Measurements from ENCODE around the gene DDX59.

Gene DDX59

GRCh38 chr1:200671235-200671786 lies 1.6 kb upstream of the DDX59 start:
- no peak for DNase-seq (ENCODE audit: low read depth)
- TF ChIP-seq CTCF (conservative IDR thresholded peaks at IDR 0.05; ENCODE audit: low read depth, low read length): no peak
- H3K4me3 ChIP-seq (ENCODE audit: low read length): no peak overlapping the region

GRCh38 chr1:200670242-200671118 lies 773 bp upstream of the DDX59 start:
- peak; percentile 34 for DNase-seq (ENCODE audit: low read depth)
- peak overlapping the region; percentile 75 for H3K4me3 ChIP-seq (ENCODE audit: low read length)
- TF ChIP-seq CTCF (conservative IDR thresholded peaks at IDR 0.05; ENCODE audit: low read depth, low read length): no peak

GRCh38 chr1:200668514-200669313 lies 993 bp downstream of the DDX59 start:
- H3K4me3 ChIP-seq (ENCODE audit: low read length): peak overlapping the region; percentile 75
- TF ChIP-seq CTCF (conservative IDR thresholded peaks at IDR 0.05; ENCODE audit: low read depth, low read length): no peak
- DNase-seq (ENCODE audit: low read depth): no peak

- no peak overlapping the region for H3K4me3 ChIP-seq (ENCODE audit: low read length)
- TF ChIP-seq CTCF (conservative IDR thresholded peaks at IDR 0.05; ENCODE audit: low read depth, low read length): no peak
- DNase-seq (ENCODE audit: low read depth): no peak
These were observed 3.4 kb downstream of the DDX59 start for GRCh38 chr1:200666309-200666708.

GRCh38 chr1:200665861-200666260 lies 3.8 kb downstream of the DDX59 start:
- H3K4me3 ChIP-seq (ENCODE audit: low read length): no peak overlapping the region
- no peak for DNase-seq (ENCODE audit: low read depth)
- no peak for TF ChIP-seq CTCF (conservative IDR thresholded peaks at IDR 0.05; ENCODE audit: low read depth, low read length)

GRCh38 chr1:200660719-200661118 lies 9.0 kb downstream of the DDX59 start:
- DNase-seq (ENCODE audit: low read depth): no peak
- no peak overlapping the region for H3K4me3 ChIP-seq (ENCODE audit: low read length)

More at GRCh38 chr1:200660719-200661118, 9.0 kb downstream of the DDX59 start:
- TF ChIP-seq CTCF (conservative IDR thresholded peaks at IDR 0.05; ENCODE audit: low read depth, low read length): no peak

Measured in retinal pigment epithelial cell (primary cell).